Esophagus muscularis mucosa (tissue), 3 donors: ENCODE results near the gene UBL5.
"Not testable (repeated sequence)": the region's sequence is repeated elsewhere in the genome, so short reads cannot be mapped to it uniquely, and the experiment has no call there.

Source experiments
- POLR2AphosphoS5 ChIP-seq, 2 donors: sonication (generic); formaldehyde crosslinking; IDR thresholded peaks; one replicate each; pipeline ENCODE4 v1.6.1; 2017; ENCODE audit warnings: antibody characterized with exemption in 2 of 2
- TF ChIP-seq, protein P1 (sequence below), 3 experiments: fragments of 200-600 bp in 2 of 3; fragments of 450-650 bp in 1 of 3; sonication (generic) in 2 of 3; IDR thresholded peaks; one replicate each; pipeline ENCODE4 v1.5.1; 2017 to 2019; ENCODE audit warnings: antibody characterized with exemption in 3 of 3, mild to moderate bottlenecking in 2 of 3, moderate library complexity in 1 of 3

DNA sequence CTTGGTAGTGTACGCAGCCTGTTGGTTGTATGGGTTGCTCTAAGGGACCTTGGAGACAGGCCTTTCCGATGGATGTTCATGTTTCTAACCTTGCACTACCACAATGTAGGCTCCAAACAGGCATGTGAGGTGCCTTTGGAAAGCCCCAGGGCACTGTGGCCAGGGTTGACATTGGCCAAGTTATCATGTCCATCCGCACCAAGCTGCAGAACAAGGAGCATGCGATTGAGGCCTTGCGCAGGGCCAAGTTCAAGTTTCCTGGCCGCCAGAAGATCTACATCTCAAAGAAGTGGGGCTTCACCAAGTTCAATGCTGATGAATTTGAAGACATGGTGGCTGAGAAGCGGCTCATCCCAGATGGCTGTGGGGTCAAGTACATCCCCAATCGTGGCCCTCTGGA lies 7.7 kb upstream of the UBL5 start:
- TF ChIP-seq, protein P1, sequence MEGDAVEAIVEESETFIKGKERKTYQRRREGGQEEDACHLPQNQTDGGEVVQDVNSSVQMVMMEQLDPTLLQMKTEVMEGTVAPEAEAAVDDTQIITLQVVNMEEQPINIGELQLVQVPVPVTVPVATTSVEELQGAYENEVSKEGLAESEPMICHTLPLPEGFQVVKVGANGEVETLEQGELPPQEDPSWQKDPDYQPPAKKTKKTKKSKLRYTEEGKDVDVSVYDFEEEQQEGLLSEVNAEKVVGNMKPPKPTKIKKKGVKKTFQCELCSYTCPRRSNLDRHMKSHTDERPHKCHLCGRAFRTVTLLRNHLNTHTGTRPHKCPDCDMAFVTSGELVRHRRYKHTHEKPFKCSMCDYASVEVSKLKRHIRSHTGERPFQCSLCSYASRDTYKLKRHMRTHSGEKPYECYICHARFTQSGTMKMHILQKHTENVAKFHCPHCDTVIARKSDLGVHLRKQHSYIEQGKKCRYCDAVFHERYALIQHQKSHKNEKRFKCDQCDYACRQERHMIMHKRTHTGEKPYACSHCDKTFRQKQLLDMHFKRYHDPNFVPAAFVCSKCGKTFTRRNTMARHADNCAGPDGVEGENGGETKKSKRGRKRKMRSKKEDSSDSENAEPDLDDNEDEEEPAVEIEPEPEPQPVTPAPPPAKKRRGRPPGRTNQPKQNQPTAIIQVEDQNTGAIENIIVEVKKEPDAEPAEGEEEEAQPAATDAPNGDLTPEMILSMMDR (IDR thresholded peaks at IDR 0.05): not testable (repeated sequence)
- TF ChIP-seq POLR2AphosphoS5 (IDR thresholded peaks at IDR 0.05): not testable (repeated sequence)
